ENCODE data around the gene CHST8. TPM values are rescaled to one million over a fixed set of nuclear protein-coding genes. Genes with fewer than 3 reads are reported as not detected.

The CHST8 gene
- total RNA-seq, 2 donors from 2014 or later: 1.6 to 3.8 TPM

- Histone ChIP-seq H3K36me3 (ENCODE audit: control insufficient read depth, insufficient read depth, low read length) (no peaks in the 10 kb centered on the region), H3K4me1 (ENCODE audit: control insufficient read depth, insufficient read depth, low read length) (no peaks in the 10 kb centered on the region), H3K4me3 (ENCODE audit: low read length) (no peak overlapping the region), H3K9me3 (ENCODE audit: control insufficient read depth, low read length) (no peaks in the 10 kb centered on the region), H3K27me3 (ENCODE audit: control insufficient read depth, insufficient read depth, low read length, poor library complexity, severe bottlenecking) (no peaks in the 10 kb centered on the region), H3K9ac (ENCODE audit: extremely low read depth, low read length, poor library complexity, severe bottlenecking) (no peak overlapping the region), H3K27ac (ENCODE audit: low read depth, low read length) (no peak overlapping the region)
- H3K4me3 Mint-ChIP-seq: no peak overlapping the region
- TF ChIP-seq, protein P1, sequence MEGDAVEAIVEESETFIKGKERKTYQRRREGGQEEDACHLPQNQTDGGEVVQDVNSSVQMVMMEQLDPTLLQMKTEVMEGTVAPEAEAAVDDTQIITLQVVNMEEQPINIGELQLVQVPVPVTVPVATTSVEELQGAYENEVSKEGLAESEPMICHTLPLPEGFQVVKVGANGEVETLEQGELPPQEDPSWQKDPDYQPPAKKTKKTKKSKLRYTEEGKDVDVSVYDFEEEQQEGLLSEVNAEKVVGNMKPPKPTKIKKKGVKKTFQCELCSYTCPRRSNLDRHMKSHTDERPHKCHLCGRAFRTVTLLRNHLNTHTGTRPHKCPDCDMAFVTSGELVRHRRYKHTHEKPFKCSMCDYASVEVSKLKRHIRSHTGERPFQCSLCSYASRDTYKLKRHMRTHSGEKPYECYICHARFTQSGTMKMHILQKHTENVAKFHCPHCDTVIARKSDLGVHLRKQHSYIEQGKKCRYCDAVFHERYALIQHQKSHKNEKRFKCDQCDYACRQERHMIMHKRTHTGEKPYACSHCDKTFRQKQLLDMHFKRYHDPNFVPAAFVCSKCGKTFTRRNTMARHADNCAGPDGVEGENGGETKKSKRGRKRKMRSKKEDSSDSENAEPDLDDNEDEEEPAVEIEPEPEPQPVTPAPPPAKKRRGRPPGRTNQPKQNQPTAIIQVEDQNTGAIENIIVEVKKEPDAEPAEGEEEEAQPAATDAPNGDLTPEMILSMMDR (conservative IDR thresholded peaks at IDR 0.05): no peak
- H3K9me3 Mint-ChIP-seq: no peaks in the 10 kb centered on the region
- no peaks in the 10 kb centered on the region for H3K4me1 Mint-ChIP-seq
- DNase-seq: no peak
- H3K27ac Mint-ChIP-seq: no peak overlapping the region
- WGBS, 2 experiments (ENCODE audit: insufficient coverage in 1 of 2, insufficient read length in 1 of 2): 84 to 88% methylated on average over 3 to 8 of the region's 8 CpGs
- no peaks in the 10 kb centered on the region for H3K36me3 Mint-ChIP-seq (ENCODE audit: low read depth)
- no peaks in the 10 kb centered on the region for H3K27me3 Mint-ChIP-seq (ENCODE audit: insufficient read depth)
These were observed 79.8 kb downstream of the CHST8 start for GRCh38 chr19:33701565-33701964.

DNA sequence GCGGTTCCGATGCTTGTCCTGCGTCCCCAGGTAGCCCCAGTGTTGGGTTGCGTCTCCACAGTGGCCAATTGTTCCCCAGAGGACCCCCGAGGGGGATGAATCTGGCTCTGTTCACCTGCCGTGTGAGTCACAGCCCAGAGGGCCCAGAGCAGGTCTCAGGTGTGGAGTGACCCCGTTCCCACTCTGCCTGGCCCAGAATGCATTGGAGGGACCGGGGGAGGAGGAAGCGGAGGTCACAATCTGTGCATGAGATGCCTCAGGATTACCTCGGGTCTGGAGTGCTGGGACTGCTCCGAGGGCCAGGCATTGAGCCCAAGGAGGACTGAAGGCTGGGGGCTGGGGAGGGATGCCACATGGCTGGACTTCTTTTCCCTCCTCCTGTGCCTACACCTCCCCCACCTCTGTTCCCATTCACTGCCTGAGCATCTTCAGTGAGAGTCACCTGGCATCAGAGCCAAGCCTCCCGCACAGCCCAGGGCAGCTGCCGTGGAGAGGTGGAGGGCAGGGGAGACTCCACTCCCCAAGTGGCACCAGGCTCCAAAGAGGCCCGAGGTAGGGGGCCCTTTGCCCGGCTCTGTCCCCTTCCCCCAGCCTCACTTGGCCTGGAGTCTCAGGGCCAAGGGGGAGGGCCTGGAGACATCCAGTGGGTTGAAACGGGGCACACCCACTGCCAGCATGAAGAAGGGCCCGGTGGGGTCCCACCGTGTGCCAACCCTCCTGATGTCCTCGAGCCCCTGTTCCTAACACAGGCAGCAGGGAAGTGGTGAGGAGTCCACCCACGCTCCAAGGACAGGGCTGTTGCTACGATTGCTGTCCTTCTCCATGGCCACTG is 81.1 kb downstream of the CHST8 start:
- no peak overlapping the region for H3K4me3 ChIP-seq (ENCODE audit: low read length)
- H3K9me3 ChIP-seq (ENCODE audit: control insufficient read depth, low read length): no peaks in the 10 kb centered on the region
- 85% methylated on average over 6 to 21 of the region's 21 CpGs for WGBS, 2 experiments (ENCODE audit: insufficient coverage in 1 of 2, insufficient read length in 1 of 2)
- Mint-ChIP-seq H3K4me3 (no peak overlapping the region), H3K27ac (no peak overlapping the region), H3K27me3 (ENCODE audit: insufficient read depth) (no peaks in the 10 kb centered on the region), H3K9me3 (no peaks in the 10 kb centered on the region), H3K36me3 (ENCODE audit: low read depth) (no peaks in the 10 kb centered on the region), H3K4me1 (no peaks in the 10 kb centered on the region)
- H3K4me1 ChIP-seq (ENCODE audit: control insufficient read depth, insufficient read depth, low read length): no peaks in the 10 kb centered on the region
- DNase-seq: no peak
- H3K36me3 ChIP-seq (ENCODE audit: control insufficient read depth, insufficient read depth, low read length): no peaks in the 10 kb centered on the region
- H3K27me3 ChIP-seq (ENCODE audit: control insufficient read depth, insufficient read depth, low read length, poor library complexity, severe bottlenecking): no peaks in the 10 kb centered on the region
- TF ChIP-seq, protein P1 (conservative IDR thresholded peaks at IDR 0.05): no peak
- H3K27ac ChIP-seq (ENCODE audit: low read depth, low read length): no peak overlapping the region
- no peak overlapping the region for H3K9ac ChIP-seq (ENCODE audit: extremely low read depth, low read length, poor library complexity, severe bottlenecking)

DNA sequence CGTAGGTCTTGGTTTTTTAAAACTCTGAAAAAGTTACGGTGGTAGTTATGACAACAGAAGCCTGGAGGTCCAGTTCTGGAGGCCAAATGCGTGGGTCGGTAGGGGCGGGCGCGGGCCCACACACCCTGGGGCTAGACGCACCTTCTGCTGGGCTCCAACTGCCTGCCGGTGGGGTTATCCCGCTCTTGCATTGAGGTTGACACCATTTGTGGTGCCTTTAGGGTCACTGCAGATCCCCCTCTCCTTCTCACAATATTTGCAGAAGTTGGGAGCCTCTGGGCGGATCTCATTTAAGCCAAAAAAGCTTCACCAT is 81.6 kb downstream of the CHST8 start:
- 93 to 96% methylated on average over 4 to 11 of the region's 11 CpGs for WGBS, 2 experiments (ENCODE audit: insufficient coverage in 1 of 2, insufficient read length in 1 of 2)
- Histone ChIP-seq H3K27ac (ENCODE audit: low read depth, low read length) (no peak overlapping the region), H3K4me1 (ENCODE audit: control insufficient read depth, insufficient read depth, low read length) (no peaks in the 10 kb centered on the region), H3K27me3 (ENCODE audit: control insufficient read depth, insufficient read depth, low read length, poor library complexity, severe bottlenecking) (no peaks in the 10 kb centered on the region), H3K4me3 (ENCODE audit: low read length) (no peak overlapping the region), H3K9me3 (ENCODE audit: control insufficient read depth, low read length) (no peaks in the 10 kb centered on the region), H3K9ac (ENCODE audit: extremely low read depth, low read length, poor library complexity, severe bottlenecking) (no peak overlapping the region), H3K36me3 (ENCODE audit: control insufficient read depth, insufficient read depth, low read length) (no peaks in the 10 kb centered on the region)
- Mint-ChIP-seq H3K4me3 (no peak overlapping the region), H3K9me3 (no peaks in the 10 kb centered on the region), H3K36me3 (ENCODE audit: low read depth) (no peaks in the 10 kb centered on the region), H3K27ac (no peak overlapping the region), H3K4me1 (no peaks in the 10 kb centered on the region), H3K27me3 (ENCODE audit: insufficient read depth) (no peaks in the 10 kb centered on the region)
- TF ChIP-seq, protein P1 (conservative IDR thresholded peaks at IDR 0.05): no peak
- no peak for DNase-seq

Measured in endodermal cell (in vitro differentiated cells).